Body of pancreas (tissue), 4 donors: ENCODE results near the gene SLC4A7.

Experiments
- CTCF ChIP-seq, 7 experiments: fragments of 450-650 bp in 4 of 7; fragments of 200-600 bp in 3 of 7; sonication (generic) in 3 of 7; IDR thresholded peaks; one replicate each; pipeline ENCODE4 v1.5.1; 2016 to 2019; ENCODE audit warnings: antibody characterized with exemption in 7 of 7
- POLR2A ChIP-seq, 3 donors: fragments of 450-650 bp; IDR thresholded peaks; one replicate each; pipeline ENCODE4 v1.6.1; 2016; ENCODE audit warnings: antibody characterized with exemption in 3 of 3, mild to moderate bottlenecking in 2 of 3

- no peak for TF ChIP-seq POLR2A (IDR thresholded peaks at IDR 0.05)
- TF ChIP-seq CTCF (IDR thresholded peaks at IDR 0.05) = no peak
Measured at GRCh38 chr3:27428446-27428845, 55.7 kb downstream of the SLC4A7 start.
